HEK293 (cell line): ENCODE results near the gene ARIH2.
"Not testable (repeated sequence)": the region's sequence is repeated elsewhere in the genome, so short reads cannot be mapped to it uniquely, and the experiment has no call there.

Experiments used
- BCL11A ChIP-seq: fragments of 450-650 bp; formaldehyde crosslinking; IDR thresholded peaks from 2 replicates; pipeline ENCODE4 v1.5.1; 2016; ENCODE audit warnings: low read depth, missing biosample characterization, missing genetic modification characterization
- KLF7 ChIP-seq: fragments of 450-650 bp; formaldehyde crosslinking; IDR thresholded peaks from 2 replicates; pipeline ENCODE4 v1.5.1; 2016; ENCODE audit warnings: missing biosample characterization, missing genetic modification characterization, borderline replicate concordance
- PRDM1 ChIP-seq: fragments of 450-650 bp; formaldehyde crosslinking; IDR thresholded peaks from 2 replicates; pipeline ENCODE4; 2016; ENCODE audit warnings: missing biosample characterization, missing genetic modification characterization
- SCRT2 ChIP-seq: fragments of 450-650 bp; formaldehyde crosslinking; IDR thresholded peaks from 2 replicates; pipeline ENCODE4 v1.5.1; 2016; ENCODE audit warnings: missing biosample characterization, missing genetic modification characterization
- ZNF362 ChIP-seq: fragments of 450-650 bp; formaldehyde crosslinking; IDR thresholded peaks from 2 replicates; pipeline ENCODE4 v1.5.1; 2016; ENCODE audit warnings: missing biosample characterization, missing genetic modification characterization
- ZNF510 ChIP-seq: fragments of 450-650 bp; formaldehyde crosslinking; IDR thresholded peaks from 2 replicates; pipeline ENCODE4 v1.5.1; 2018; ENCODE audit warnings: mild to moderate bottlenecking, missing genetic modification characterization, missing biosample characterization; ENCODE audit not compliant: insufficient replicate concordance
- ZNF514 ChIP-seq: fragments of 450-650 bp; formaldehyde crosslinking; IDR thresholded peaks from 2 replicates; pipeline ENCODE4 v1.5.1; 2016; ENCODE audit warnings: missing biosample characterization, missing genetic modification characterization
- ZNF660 ChIP-seq: fragments of 450-650 bp; IDR thresholded peaks from 2 replicates; pipeline ENCODE4 v1.5.1; 2018; ENCODE audit warnings: missing biosample characterization, mild to moderate bottlenecking, missing genetic modification characterization
- ZNF704 ChIP-seq: fragments of 450-650 bp; formaldehyde crosslinking; IDR thresholded peaks from 2 replicates; pipeline ENCODE4 v1.5.1; 2016; ENCODE audit warnings: missing biosample characterization, missing genetic modification characterization
- ZNF76 ChIP-seq: fragments of 450-650 bp; formaldehyde crosslinking; IDR thresholded peaks from 2 replicates; pipeline ENCODE4; 2016; ENCODE audit warnings: low read depth, missing biosample characterization, missing genetic modification characterization, borderline replicate concordance
- ZNF776 ChIP-seq: fragments of 450-650 bp; formaldehyde crosslinking; IDR thresholded peaks from 2 replicates; pipeline ENCODE4 v1.5.0; 2017; ENCODE audit warnings: missing biosample characterization, missing genetic modification characterization, borderline replicate concordance
- TF ChIP-seq, protein P1 (sequence below): fragments of 450-650 bp; formaldehyde crosslinking; IDR thresholded peaks from 2 replicates; pipeline ENCODE4 v1.5.1; 2016; ENCODE audit warnings: missing biosample characterization, missing genetic modification characterization
- TF ChIP-seq, protein P2 (sequence below): fragments of 450-650 bp; IDR thresholded peaks from 2 replicates; pipeline ENCODE4 v1.5.1; 2018; ENCODE audit warnings: missing biosample characterization, mild to moderate bottlenecking, missing genetic modification characterization

DNA sequence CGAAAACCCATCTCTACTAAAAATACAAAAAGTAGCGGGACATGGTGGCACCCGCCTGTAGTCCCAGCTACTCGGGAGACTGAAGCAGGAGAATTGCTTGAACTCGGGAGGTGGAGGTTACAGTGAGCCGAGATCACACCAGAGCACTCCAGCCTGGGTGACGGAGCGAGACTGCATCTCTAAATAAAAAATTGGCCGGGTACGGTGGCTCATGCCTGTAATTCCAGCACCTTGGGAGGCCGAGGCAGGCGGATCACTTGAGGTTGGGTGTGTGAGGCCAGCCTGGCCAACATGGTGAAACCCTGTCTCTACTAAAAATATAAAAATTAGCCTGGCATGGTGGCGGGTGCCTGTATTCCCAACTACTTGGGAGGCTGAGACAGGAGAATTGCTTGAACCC is 11.6 kb upstream of the ARIH2 start:
- TF ChIP-seq, protein P1, sequence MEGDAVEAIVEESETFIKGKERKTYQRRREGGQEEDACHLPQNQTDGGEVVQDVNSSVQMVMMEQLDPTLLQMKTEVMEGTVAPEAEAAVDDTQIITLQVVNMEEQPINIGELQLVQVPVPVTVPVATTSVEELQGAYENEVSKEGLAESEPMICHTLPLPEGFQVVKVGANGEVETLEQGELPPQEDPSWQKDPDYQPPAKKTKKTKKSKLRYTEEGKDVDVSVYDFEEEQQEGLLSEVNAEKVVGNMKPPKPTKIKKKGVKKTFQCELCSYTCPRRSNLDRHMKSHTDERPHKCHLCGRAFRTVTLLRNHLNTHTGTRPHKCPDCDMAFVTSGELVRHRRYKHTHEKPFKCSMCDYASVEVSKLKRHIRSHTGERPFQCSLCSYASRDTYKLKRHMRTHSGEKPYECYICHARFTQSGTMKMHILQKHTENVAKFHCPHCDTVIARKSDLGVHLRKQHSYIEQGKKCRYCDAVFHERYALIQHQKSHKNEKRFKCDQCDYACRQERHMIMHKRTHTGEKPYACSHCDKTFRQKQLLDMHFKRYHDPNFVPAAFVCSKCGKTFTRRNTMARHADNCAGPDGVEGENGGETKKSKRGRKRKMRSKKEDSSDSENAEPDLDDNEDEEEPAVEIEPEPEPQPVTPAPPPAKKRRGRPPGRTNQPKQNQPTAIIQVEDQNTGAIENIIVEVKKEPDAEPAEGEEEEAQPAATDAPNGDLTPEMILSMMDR (tag by site-specific recombination), result not testable (repeated sequence)
- TF ChIP-seq ZNF76 (tag by site-specific recombination); PRDM1 (tag by site-specific recombination); ZNF704; KLF7; ZNF660; ZNF362; ZNF514 (tag by site-specific recombination); ZNF510 (tag by site-specific recombination); SCRT2 (tag by site-specific recombination); BCL11A; ZNF776: not testable (repeated sequence)
- TF ChIP-seq, protein P2, sequence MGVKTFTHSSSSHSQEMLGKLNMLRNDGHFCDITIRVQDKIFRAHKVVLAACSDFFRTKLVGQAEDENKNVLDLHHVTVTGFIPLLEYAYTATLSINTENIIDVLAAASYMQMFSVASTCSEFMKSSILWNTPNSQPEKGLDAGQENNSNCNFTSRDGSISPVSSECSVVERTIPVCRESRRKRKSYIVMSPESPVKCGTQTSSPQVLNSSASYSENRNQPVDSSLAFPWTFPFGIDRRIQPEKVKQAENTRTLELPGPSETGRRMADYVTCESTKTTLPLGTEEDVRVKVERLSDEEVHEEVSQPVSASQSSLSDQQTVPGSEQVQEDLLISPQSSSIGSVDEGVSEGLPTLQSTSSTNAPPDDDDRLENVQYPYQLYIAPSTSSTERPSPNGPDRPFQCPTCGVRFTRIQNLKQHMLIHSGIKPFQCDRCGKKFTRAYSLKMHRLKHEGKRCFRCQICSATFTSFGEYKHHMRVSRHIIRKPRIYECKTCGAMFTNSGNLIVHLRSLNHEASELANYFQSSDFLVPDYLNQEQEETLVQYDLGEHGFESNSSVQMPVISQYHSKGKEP (tag by site-specific recombination), result not testable (repeated sequence)
